ENCODE data around the gene IKBKE. TPM values are rescaled to one million over a fixed set of nuclear protein-coding genes. Genes with fewer than 3 reads are reported as not detected.

IKBKE gene
- total RNA-seq, 1 experiment from 2014 or later = 6.6 TPM

- Histone ChIP-seq H3K9me3 (ENCODE audit: control insufficient read depth, low read depth, low read length) (no peaks in the 10 kb centered on the region), H2BK20ac (ENCODE audit: low read depth, low read length, poor library complexity, severe bottlenecking) (no peak overlapping the region), H3K9ac (ENCODE audit: extremely low read depth, insufficient read length, low read length) (no peak overlapping the region), H2BK120ac (ENCODE audit: low read depth, low read length, poor library complexity, severe bottlenecking) (no peak overlapping the region), H3K27ac (ENCODE audit: insufficient read length, low read depth, low read length) (no peak overlapping the region), H2AK5ac (ENCODE audit: insufficient read length, low read length) (no peak overlapping the region), H2BK12ac (ENCODE audit: insufficient read length, low read depth, low read length) (no peak overlapping the region), H4K5ac (ENCODE audit: insufficient read length, low read depth, low read length) (no peak overlapping the region), H4K8ac (replicated peaks; ENCODE audit: insufficient read length, low read depth, low read length) (no peak overlapping the region), H3K27me3 (ENCODE audit: insufficient read depth, low read length) (no peaks in the 10 kb centered on the region), H3K79me2 (ENCODE audit: insufficient read depth, low read length) (no peaks in the 10 kb centered on the region), H3K23me2 (ENCODE audit: insufficient read length, low read depth, low read length, poor library complexity, severe bottlenecking) (no peaks in the 10 kb centered on the region), H4K20me1 (ENCODE audit: control insufficient read depth, insufficient read depth, insufficient read length) (no peaks in the 10 kb centered on the region), H3K18ac (ENCODE audit: insufficient read length, low read depth, low read length) (no peak overlapping the region), H4K91ac (ENCODE audit: insufficient read length, low read depth, low read length) (no peak overlapping the region), H3T11ph (ENCODE audit: low read length) (no peak overlapping the region), H2AFZ (ENCODE audit: low read length) (no peak overlapping the region), H3K4me2 (ENCODE audit: insufficient read depth, insufficient read length, low read length) (no peak overlapping the region), H2BK5ac (ENCODE audit: insufficient read length, low read length) (no peak overlapping the region), H2BK15ac (ENCODE audit: low read depth, low read length) (no peak overlapping the region), H3K14ac (ENCODE audit: insufficient read depth, low read length) (no peak overlapping the region), H3K4ac (ENCODE audit: low read depth, low read length) (no peak overlapping the region), H3K79me1 (ENCODE audit: insufficient read depth, low read depth, low read length, poor library complexity, severe bottlenecking) (no peaks in the 10 kb centered on the region), H3K4me1 (ENCODE audit: insufficient read depth, low read length) (no peaks in the 10 kb centered on the region), H3K23ac (ENCODE audit: insufficient read length, low read depth, low read length) (no peak overlapping the region), H3K56ac (ENCODE audit: insufficient read length, low read depth, low read length) (no peak overlapping the region)
- peaks cover 13% of the 10 kb centered on the region for H3K27me3 Mint-ChIP-seq (ENCODE audit: low read depth)
- DNase-seq = no peak
- peaks cover 3 to 4% of the 10 kb centered on the region in 2 experiments; a peak in 2 of 4 replicates for H3K4me1 Mint-ChIP-seq
- WGBS (ENCODE audit: extremely low coverage, insufficient read length, low lambda C conversion rate) = no CpG with 5 or more reads among the region's 3 CpGs
- H3K27ac Mint-ChIP-seq = 0 out of 7 replicates have a peak overlapping the region, but pooled peaks of 1 of the 3 experiments have one; percentile 25
- H3K9me3 Mint-ChIP-seq = no peaks in the 10 kb centered on the region
- no peak for TF ChIP-seq CTCF (conservative IDR thresholded peaks at IDR 0.05)
- H3K4me3 Mint-ChIP-seq = no peak overlapping the region
- H3K36me3 Mint-ChIP-seq (ENCODE audit: insufficient read depth in 1 of 3, low read depth in 3 of 3) = peaks cover 0 to 2% (median 0%) of the 10 kb centered on the region in 3 experiments; a peak in 1 of 7 replicates
Measured at GRCh38 chr1:206534552-206534951, 64.3 kb downstream of the IKBKE start.

Measured in H9 (cell line).